Stimulated activated CD8-positive, alpha-beta memory T cell treated with anti-CD3 and anti-CD28 coated beads, Interleukin-4, amount 100 ng/mL, for 4 hours (primary cell): ENCODE results near the gene FAM174B.

Source experiments
- DNase-seq, 2 donors: peaks; one replicate each; pipeline ENCODE4 v3.0.0-alpha.2; 2020; ENCODE audit warnings: low read depth in 2 of 2, low spot score in 1 of 2

FAM174B gene

DNA sequence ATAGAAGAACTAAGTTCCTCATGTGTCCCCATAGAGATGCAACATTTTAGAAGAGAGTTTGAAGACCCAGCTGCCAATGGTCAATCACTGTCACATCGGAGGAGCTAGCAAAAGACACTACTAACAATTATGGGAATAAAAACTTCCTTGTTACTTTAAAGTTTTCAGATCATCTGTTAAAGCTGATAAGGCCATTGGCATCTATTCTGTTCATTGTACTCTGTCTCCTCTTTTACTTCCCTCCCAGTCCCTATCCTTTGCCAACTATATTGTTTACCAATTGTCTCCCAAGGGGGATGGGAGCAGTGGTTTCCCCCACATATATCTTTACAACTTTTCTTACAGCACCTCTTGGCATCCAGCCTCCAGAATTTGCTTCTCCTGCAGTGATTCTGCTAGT is 81.0 kb downstream of the FAM174B start:
- no peak for DNase-seq

- no peak for DNase-seq
These were observed 81.4 kb downstream of the FAM174B start for GRCh38 chr15:92574161-92574560.

- DNase-seq, result no peak
These were observed 83.8 kb downstream of the FAM174B start for GRCh38 chr15:92571824-92572223.

- DNase-seq, result no peak
These were observed 85.2 kb downstream of the FAM174B start for GRCh38 chr15:92570391-92570790.

DNA sequence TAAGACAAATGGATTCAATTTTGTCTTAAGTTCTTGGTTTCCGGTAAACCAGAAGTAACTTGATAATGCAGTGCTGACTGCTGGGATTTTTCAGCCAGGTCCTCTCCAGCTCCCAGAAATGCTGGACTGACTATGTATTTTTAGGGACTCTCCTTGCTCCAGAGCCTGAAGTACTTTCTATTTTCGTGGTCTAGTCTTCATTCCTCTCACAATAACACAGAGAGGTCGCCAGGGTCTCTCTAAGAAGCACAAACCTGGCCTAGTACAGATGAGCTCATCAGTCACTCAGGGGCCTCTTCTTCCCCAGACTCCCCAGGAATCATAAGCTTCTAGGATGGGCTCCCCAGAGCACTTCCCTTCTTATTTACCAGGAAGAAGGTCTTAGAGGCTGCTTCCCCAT is 85.8 kb downstream of the FAM174B start:
- no peak for DNase-seq
